Mesothelial cell of epicardium (in vitro differentiated cells): ENCODE measurements around the gene MARCOL. TPM values are rescaled to one million over a fixed set of nuclear protein-coding genes. Genes with fewer than 3 reads are reported as not detected.
A peak's percentile ranks its signal among the peaks of the same experiment; 100 is the strongest.

Experiments used
- DNase-seq, 2 experiments: peaks; one replicate each; pipeline ENCODE4 v3.0.0; 2021; ENCODE audit warnings: low spot score in 2 of 2; ENCODE audit not compliant: unreplicated experiment in 2 of 2
- H3K27ac Mint-ChIP-seq: 2 replicates; pipeline ENCODE4 v1.8.0; 2021; ENCODE audit warnings: mixed read lengths
- H3K27me3 Mint-ChIP-seq: 2 replicates; pipeline ENCODE4 v1.8.0; 2021; ENCODE audit warnings: low read depth, mixed read lengths
- H3K36me3 Mint-ChIP-seq: 2 replicates; pipeline ENCODE4 v1.8.0; 2021; ENCODE audit warnings: mixed read lengths
- H3K4me1 Mint-ChIP-seq: 2 replicates; pipeline ENCODE4 v1.8.0; 2021; ENCODE audit warnings: mixed read lengths
- H3K4me3 Mint-ChIP-seq: 2 replicates; pipeline ENCODE4 v1.8.0; 2021; ENCODE audit warnings: mild to moderate bottlenecking, moderate library complexity, mixed read lengths
- H3K9me3 Mint-ChIP-seq: 2 replicates; pipeline ENCODE4 v1.8.0; 2021; ENCODE audit warnings: mixed read lengths
- total RNA-seq: library from RNA; stranded (reverse); gene quantifications from 3 replicates; pipeline ENCODE4 v1.2.1, GENCODE V29; 2021
- TF ChIP-seq, protein P1 (sequence below): fragments of 200-600 bp; sonication (generic); IDR thresholded peaks from one replicate; pipeline ENCODE4 v1.5.0; 2021; ENCODE audit warnings: antibody characterized with exemption; ENCODE audit not compliant: unreplicated experiment

MARCOL gene
- total RNA-seq, 1 donor from 2014 or later = not detected

DNA sequence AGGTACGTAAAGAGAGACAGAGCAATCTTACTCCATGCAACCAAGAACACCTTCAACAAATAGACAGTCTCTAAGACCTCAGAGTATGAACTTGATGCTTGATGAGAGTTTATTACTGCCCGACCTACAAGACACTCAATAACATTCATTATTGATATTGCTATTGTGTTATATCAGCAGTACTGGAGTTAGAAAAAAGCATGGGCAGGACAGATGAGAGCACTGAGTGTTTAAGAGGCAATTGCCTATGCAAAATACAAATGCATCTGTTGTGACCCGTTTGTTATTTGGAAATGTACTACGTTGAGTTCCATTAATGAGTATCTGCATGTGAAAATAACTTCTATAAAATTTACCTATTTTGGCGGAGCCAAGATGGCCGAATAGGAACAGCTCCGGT is 8.1 kb upstream of the MARCOL start:
- TF ChIP-seq, protein P1, sequence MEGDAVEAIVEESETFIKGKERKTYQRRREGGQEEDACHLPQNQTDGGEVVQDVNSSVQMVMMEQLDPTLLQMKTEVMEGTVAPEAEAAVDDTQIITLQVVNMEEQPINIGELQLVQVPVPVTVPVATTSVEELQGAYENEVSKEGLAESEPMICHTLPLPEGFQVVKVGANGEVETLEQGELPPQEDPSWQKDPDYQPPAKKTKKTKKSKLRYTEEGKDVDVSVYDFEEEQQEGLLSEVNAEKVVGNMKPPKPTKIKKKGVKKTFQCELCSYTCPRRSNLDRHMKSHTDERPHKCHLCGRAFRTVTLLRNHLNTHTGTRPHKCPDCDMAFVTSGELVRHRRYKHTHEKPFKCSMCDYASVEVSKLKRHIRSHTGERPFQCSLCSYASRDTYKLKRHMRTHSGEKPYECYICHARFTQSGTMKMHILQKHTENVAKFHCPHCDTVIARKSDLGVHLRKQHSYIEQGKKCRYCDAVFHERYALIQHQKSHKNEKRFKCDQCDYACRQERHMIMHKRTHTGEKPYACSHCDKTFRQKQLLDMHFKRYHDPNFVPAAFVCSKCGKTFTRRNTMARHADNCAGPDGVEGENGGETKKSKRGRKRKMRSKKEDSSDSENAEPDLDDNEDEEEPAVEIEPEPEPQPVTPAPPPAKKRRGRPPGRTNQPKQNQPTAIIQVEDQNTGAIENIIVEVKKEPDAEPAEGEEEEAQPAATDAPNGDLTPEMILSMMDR = no peak
- Mint-ChIP-seq H3K9me3 (no peaks in the 10 kb centered on the region), H3K4me1 (no peaks in the 10 kb centered on the region), H3K27me3 (peaks cover 16% of the 10 kb centered on the region), H3K36me3 (no peaks in the 10 kb centered on the region), H3K27ac (no peak overlapping the region), H3K4me3 (no peak overlapping the region)
- DNase-seq = no peak

DNA sequence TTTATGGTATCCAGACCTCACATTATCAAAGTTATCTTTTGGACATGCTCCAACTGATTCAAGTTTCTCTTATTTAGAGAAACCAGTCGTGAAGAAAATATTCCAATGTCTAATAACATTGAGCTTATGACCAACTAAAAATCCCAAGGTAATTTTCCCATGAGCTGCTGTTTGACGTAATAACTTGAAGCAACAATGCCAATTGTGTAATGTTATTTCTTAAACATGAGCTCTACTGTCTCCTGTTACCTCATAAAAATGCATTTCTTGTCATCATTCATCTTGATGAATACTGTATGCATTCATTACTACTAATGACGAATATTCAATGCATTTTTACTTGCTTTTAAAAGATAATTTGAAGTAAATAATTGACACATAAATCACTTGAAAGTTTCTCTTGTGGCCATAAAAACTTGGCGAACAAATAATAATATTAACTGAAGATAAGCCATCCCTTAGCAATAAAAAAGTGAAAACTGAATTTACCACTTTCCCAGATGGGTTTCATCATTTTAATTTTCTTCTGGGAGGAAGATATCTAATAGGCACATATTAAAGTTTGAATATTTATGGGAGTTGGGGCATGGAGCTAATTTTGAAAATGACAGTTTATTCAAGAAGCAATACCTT is 424 bp upstream of the MARCOL start:
- no peak for DNase-seq
- peaks cover 24% of the 10 kb centered on the region for H3K27me3 Mint-ChIP-seq
- peak overlapping the region; percentile 65 for H3K27ac Mint-ChIP-seq
- H3K36me3 Mint-ChIP-seq = no peaks in the 10 kb centered on the region
- H3K4me1 Mint-ChIP-seq = peaks cover 19% of the 10 kb centered on the region
- no peak overlapping the region for H3K4me3 Mint-ChIP-seq
- TF ChIP-seq, protein P1 = no peak
- peaks cover 5% of the 10 kb centered on the region for H3K9me3 Mint-ChIP-seq

DNA sequence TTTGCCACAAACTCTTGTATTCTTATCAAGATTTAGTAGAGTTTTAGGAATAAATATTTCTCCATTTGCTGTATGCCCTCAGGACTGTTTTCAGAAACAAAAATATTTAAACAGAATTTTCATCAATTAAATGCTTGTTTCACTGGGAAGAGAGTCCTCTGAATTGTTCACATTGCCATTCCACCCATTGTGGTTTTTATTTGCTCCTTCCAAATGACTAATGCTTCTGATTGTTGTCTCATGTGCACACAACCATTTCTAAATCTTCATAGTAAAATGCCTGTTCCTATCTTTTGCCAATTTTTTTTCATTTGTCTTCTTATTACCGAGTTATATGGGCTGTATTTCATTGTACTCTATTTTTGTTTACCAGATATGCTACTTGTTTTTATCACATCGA is 10.6 kb downstream of the MARCOL start:
- TF ChIP-seq, protein P1 = no peak
- Mint-ChIP-seq H3K4me1 (peaks cover 6% of the 10 kb centered on the region), H3K27ac (no peak overlapping the region), H3K27me3 (peaks cover 43% of the 10 kb centered on the region), H3K4me3 (no peak overlapping the region), H3K36me3 (no peaks in the 10 kb centered on the region), H3K9me3 (peaks cover 17% of the 10 kb centered on the region)
- no peak for DNase-seq

- Mint-ChIP-seq H3K36me3 (peaks cover 4% of the 10 kb centered on the region), H3K4me1 (no peaks in the 10 kb centered on the region), H3K9me3 (peaks cover 45% of the 10 kb centered on the region), H3K27ac (no peak overlapping the region), H3K4me3 (no peak overlapping the region), H3K27me3 (no peaks in the 10 kb centered on the region)
- TF ChIP-seq, protein P1 = no peak
- DNase-seq = no peak
Measured at GRCh38 chr5:148255456-148255855, 17.1 kb downstream of the MARCOL start.

GRCh38 chr5:148259288-148259687 is 21.0 kb downstream of the MARCOL start:
- H3K36me3 Mint-ChIP-seq = peaks cover 4% of the 10 kb centered on the region
- TF ChIP-seq, protein P1 = no peak
- no peaks in the 10 kb centered on the region for H3K27me3 Mint-ChIP-seq
- DNase-seq = no peak
- peaks cover 40% of the 10 kb centered on the region for H3K9me3 Mint-ChIP-seq
- no peak overlapping the region for H3K27ac Mint-ChIP-seq
- H3K4me3 Mint-ChIP-seq = no peak overlapping the region
- no peaks in the 10 kb centered on the region for H3K4me1 Mint-ChIP-seq
